ENCODE data around the gene LUZP1.

The LUZP1 gene

GRCh38 chr1:23188434-23188884 lies 19.8 kb upstream of the LUZP1 start:
- peak; percentile 35 for DNase-seq (ENCODE audit: low read depth)

GRCh38 chr1:23187637-23188036 lies 19.0 kb upstream of the LUZP1 start:
- DNase-seq (ENCODE audit: low read depth): no peak

- DNase-seq (ENCODE audit: low read depth): no peak
Measured at GRCh38 chr1:23185381-23185780, 16.7 kb upstream of the LUZP1 start.

- peak; percentile 71 for DNase-seq (ENCODE audit: low read depth)
Measured at GRCh38 chr1:23184212-23184934, 15.7 kb upstream of the LUZP1 start.

- DNase-seq (ENCODE audit: low read depth): no peak
Measured at GRCh38 chr1:23179862-23180261, 11.2 kb upstream of the LUZP1 start.

- DNase-seq (ENCODE audit: low read depth): peak; percentile 56
Measured at GRCh38 chr1:23178950-23179349, 10.3 kb upstream of the LUZP1 start.

- no peak for DNase-seq (ENCODE audit: low read depth)
Measured at GRCh38 chr1:23178414-23178813, 9.8 kb upstream of the LUZP1 start.

GRCh38 chr1:23177438-23178380 lies 9.1 kb upstream of the LUZP1 start:
- DNase-seq (ENCODE audit: low read depth): peak; percentile 82

- no peak for DNase-seq (ENCODE audit: low read depth)
Measured at GRCh38 chr1:23177031-23177430, 8.4 kb upstream of the LUZP1 start.

GRCh38 chr1:23174426-23175110 lies 5.9 kb upstream of the LUZP1 start:
- no peak for DNase-seq (ENCODE audit: low read depth)

GRCh38 chr1:23171181-23171755 lies 2.6 kb upstream of the LUZP1 start:
- DNase-seq (ENCODE audit: low read depth): peak; percentile 42

GRCh38 chr1:23169727-23170335 lies 1.2 kb upstream of the LUZP1 start:
- DNase-seq (ENCODE audit: low read depth): peak; percentile 61

- no peak for DNase-seq (ENCODE audit: low read depth)
Measured at GRCh38 chr1:23169195-23169575, 529 bp upstream of the LUZP1 start.

- DNase-seq (ENCODE audit: low read depth): peak; percentile 57
Measured at GRCh38 chr1:23168079-23168444, 594 bp downstream of the LUZP1 start.

GRCh38 chr1:23167353-23168078 lies 1.1 kb downstream of the LUZP1 start:
- DNase-seq (ENCODE audit: low read depth): peak; percentile 64

GRCh38 chr1:23166854-23167253 lies 1.8 kb downstream of the LUZP1 start:
- no peak for DNase-seq (ENCODE audit: low read depth)

GRCh38 chr1:23163395-23163794 lies 5.3 kb downstream of the LUZP1 start:
- no peak for DNase-seq (ENCODE audit: low read depth)

- no peak for DNase-seq (ENCODE audit: low read depth)
Measured at GRCh38 chr1:23159963-23160877, 8.4 kb downstream of the LUZP1 start.

GRCh38 chr1:23156940-23157339 lies 11.7 kb downstream of the LUZP1 start:
- no peak for DNase-seq (ENCODE audit: low read depth)
